Panc1 (cell line): ENCODE results near the gene BCL2.

Source experiments
- CTCF ChIP-seq: fragments of 450-650 bp; IDR thresholded peaks from 2 replicates; pipeline ENCODE4 v1.5.1; 2017; ENCODE audit warnings: mild to moderate bottlenecking
- POLR2AphosphoS5 ChIP-seq: IDR thresholded peaks from 2 replicates; pipeline ENCODE4 v1.6.1; 2012; ENCODE audit warnings: mild to moderate bottlenecking, low read depth, low read length, moderate library complexity
- REST ChIP-seq, 2 experiments: IDR thresholded peaks; 2 replicates each; pipeline ENCODE4 v1.6.1; 2011 to 2012; ENCODE audit warnings: low read depth in 2 of 2, control low read depth in 1 of 2, low read length in 1 of 2, mild to moderate bottlenecking in 1 of 2, moderate library complexity in 1 of 2; ENCODE audit not compliant: insufficient read depth in 1 of 2

DNA sequence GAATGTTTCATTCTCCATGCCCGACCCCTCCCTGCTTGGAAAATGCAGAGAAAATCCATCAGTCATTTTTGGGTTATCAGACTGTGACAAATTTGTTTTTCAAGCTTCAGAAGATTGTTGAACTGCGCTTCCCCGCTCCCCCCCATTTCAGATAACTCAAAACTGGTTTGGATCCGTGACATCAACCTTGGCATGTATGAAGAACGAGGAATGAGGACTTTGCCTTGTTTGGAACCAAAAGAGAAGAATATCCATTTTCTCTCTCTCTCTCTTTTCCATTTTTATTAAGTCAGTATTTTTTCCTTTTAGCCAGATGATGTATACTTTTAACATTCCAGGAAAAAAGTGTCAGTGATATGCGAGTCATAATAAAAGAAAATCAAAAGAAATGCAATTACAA, 171.6 kb downstream of the BCL2 start:
- TF ChIP-seq CTCF (no peak), REST (IDR thresholded peaks at IDR 0.05; ENCODE audit: insufficient read depth in 1 of 2, low read depth in 2 of 2, low read length in 1 of 2) (no peak), POLR2AphosphoS5 (no peak)
